GM12878 (cell line): ENCODE measurements around the gene ADAM10. TPM values are rescaled to one million over a fixed set of nuclear protein-coding genes. Genes with fewer than 3 reads are reported as not detected.

Source experiments
- ATAC-seq: fragments of 200-7000 bp; cut with Tn5 transposase; 3 replicates; pipeline ENCODE4 v1.9.1; 2020; ENCODE audit warnings: mild to moderate bottlenecking, moderate library complexity
- BruUV-seq: library from RNA; stranded (reverse); fragments of 400-500 nt; replicated peaks from 2 replicates; lab custom pipeline; 2021; lab: Mats Ljungman, UMichigan
- CTCF ChIA-PET: fragments of 300-600 bp; sonication (Branson Sonifier 250); formaldehyde crosslinking; extraction: SDS; loops from one replicate; lab custom pipeline; 2021; ENCODE audit warnings: inconsistent platforms; lab: Yijun Ruan, JAX
- POLR2A ChIA-PET: fragments of 350-600 bp; formaldehyde crosslinking; extraction: SDS; loops from one replicate; lab custom pipeline; 2021; ENCODE audit warnings: inconsistent platforms; lab: Charles Lee
- RAD21 ChIA-PET: fragments of 300-600 bp; sonication (Branson Sonifier 250); formaldehyde crosslinking; loops from one replicate; lab custom pipeline; 2023; ENCODE audit warnings: antibody characterized with exemption; ENCODE audit not compliant: unreplicated experiment; lab: Charles Lee
- SMC1A ChIA-PET: fragments of 300-600 bp; sonication (Branson Sonifier 250); formaldehyde crosslinking; loops from one replicate; lab custom pipeline; 2023; ENCODE audit not compliant: unreplicated experiment, uncharacterized antibody; lab: Charles Lee
- DNase-seq: peaks from one replicate; pipeline ENCODE4 v3.0.0-alpha.2; 2011; ENCODE audit warnings: low read depth, low spot score
- FAIRE-seq: peaks from 3 replicates; lab custom pipeline; 2011; peaks lifted over from hg19 to GRCh38; lab: Jason Lieb, UNC
- H2AFZ ChIP-seq: 2 replicates; pipeline ENCODE4 v1.6.0; 2011; ENCODE audit warnings: low read depth, low read length, control low read depth; ENCODE audit not compliant: control insufficient read depth
- H3K27ac ChIP-seq: 2 replicates; pipeline ENCODE4 v1.5.1; 2011; ENCODE audit warnings: control low read depth; ENCODE audit not compliant: control insufficient read depth, insufficient read depth
- H3K27me3 ChIP-seq, 2 experiments: replicated peaks in 1 of 2; 2 replicates each; pipeline versions ENCODE4 v1.6.0 to v1.6.1; 2011; ENCODE audit warnings: low read length in 1 of 2; ENCODE audit not compliant: control insufficient read depth in 2 of 2, insufficient read depth in 2 of 2
- H3K36me3 ChIP-seq, 2 experiments: 2 replicates each; pipeline ENCODE4 v1.5.1; 2011; ENCODE audit warnings: low read length in 1 of 2; ENCODE audit not compliant: control insufficient read depth in 2 of 2, insufficient read depth in 2 of 2
- H3K4me1 ChIP-seq: 2 replicates; pipeline ENCODE4 v1.6.1; 2011; ENCODE audit warnings: mild to moderate bottlenecking, low read length, moderate library complexity, mixed read lengths; ENCODE audit not compliant: control insufficient read depth, insufficient read depth
- H3K4me2 ChIP-seq: 2 replicates; pipeline ENCODE4 v1.6.0; 2011; ENCODE audit warnings: control low read depth; ENCODE audit not compliant: control insufficient read depth, insufficient read depth
- H3K4me3 ChIP-seq: fragments of 200-600 bp; sonication (generic); 2 replicates; pipeline ENCODE4 v1.5.1; 2016
- H3K79me2 ChIP-seq: 2 replicates; pipeline ENCODE4 v1.6.0; 2011; ENCODE audit warnings: low read length; ENCODE audit not compliant: control insufficient read depth, insufficient read depth
- H3K9ac ChIP-seq: 2 replicates; pipeline ENCODE4 v1.8.0; 2011; ENCODE audit warnings: low read length, control low read depth, mixed read lengths; ENCODE audit not compliant: control insufficient read depth, insufficient read depth
- H3K9me3 ChIP-seq: replicated peaks from 3 replicates; pipeline ENCODE4 v1.5.1; 2011; ENCODE audit warnings: mild to moderate bottlenecking, low read length; ENCODE audit not compliant: control insufficient read depth, insufficient read depth
- H4K20me1 ChIP-seq: 2 replicates; pipeline ENCODE4 v1.6.0; 2011; ENCODE audit not compliant: control insufficient read depth, insufficient read depth
- ATF7 ChIP-seq: fragments of 450-650 bp; IDR thresholded peaks from 2 replicates; pipeline ENCODE4 v1.6.1; 2016; ENCODE audit warnings: low read depth, mild to moderate bottlenecking
- BACH1 ChIP-seq: fragments of 450-650 bp; IDR thresholded peaks from 2 replicates; pipeline ENCODE4 v1.6.1; 2017; ENCODE audit warnings: mild to moderate bottlenecking, borderline replicate concordance
- CHD4 ChIP-seq: fragments of 200-600 bp; sonication (generic); IDR thresholded peaks from 2 replicates; pipeline ENCODE4 v1.6.1; 2016; ENCODE audit warnings: mild to moderate bottlenecking
- EGR1 ChIP-seq, 2 experiments: IDR thresholded peaks; 1 replicate in 1 of 2; 2 replicates in 1 of 2; pipeline ENCODE4 v1.6.1; 2011 to 2012; ENCODE audit warnings: low read depth in 2 of 2, low read length in 2 of 2, borderline replicate concordance in 1 of 2, mild to moderate bottlenecking in 1 of 2, moderate library complexity in 1 of 2
- FOXM1 ChIP-seq: IDR thresholded peaks from 2 replicates; pipeline ENCODE4 v1.6.1; 2012; ENCODE audit warnings: low read depth, mild to moderate bottlenecking, inconsistent platforms, low read length, moderate library complexity
- HDAC2 ChIP-seq: fragments of 200-600 bp; sonication (generic); IDR thresholded peaks from 2 replicates; pipeline ENCODE4 v1.6.1; 2017
- IKZF1 ChIP-seq: fragments of 450-650 bp; conservative IDR thresholded peaks from 2 replicates; pipeline ENCODE4 v1.6.1; 2017; ENCODE audit warnings: antibody characterized with exemption, mild to moderate bottlenecking
- MEF2B ChIP-seq: fragments of 450-650 bp; IDR thresholded peaks from 2 replicates; pipeline ENCODE4 v1.6.1; 2018; ENCODE audit warnings: mild to moderate bottlenecking, moderate library complexity; ENCODE audit not compliant: partially characterized antibody, poor library complexity, severe bottlenecking
- MXI1 ChIP-seq: fragments of 150-350 bp; IDR thresholded peaks from 2 replicates; pipeline ENCODE4 v1.6.1; 2011; ENCODE audit warnings: low read depth, mild to moderate bottlenecking, inconsistent platforms, low read length, improper control_type of control experiment
- NR2C1 ChIP-seq: fragments of 450-650 bp; IDR thresholded peaks from 2 replicates; pipeline ENCODE4 v1.6.1; 2017; ENCODE audit warnings: antibody characterized with exemption, mild to moderate bottlenecking, moderate library complexity
- SIN3A ChIP-seq: IDR thresholded peaks from 2 replicates; pipeline ENCODE4 v1.6.1; 2012; ENCODE audit warnings: low read depth, low read length, improper control_type of control experiment
- SMARCA5 ChIP-seq: fragments of 450-650 bp; IDR thresholded peaks from 2 replicates; pipeline ENCODE4 v1.6.1; 2017; ENCODE audit warnings: mild to moderate bottlenecking
- SPI1 ChIP-seq: IDR thresholded peaks from 2 replicates; pipeline ENCODE4 v1.6.1; 2011; ENCODE audit warnings: low read depth, mild to moderate bottlenecking, low read length, moderate library complexity, borderline replicate concordance; ENCODE audit not compliant: insufficient read depth
- WGBS: methylation state at CpG from one replicate; pipeline ENCODE4 v1.1.6; 2016; ENCODE audit warnings: low lambda C conversion rate; ENCODE audit not compliant: insufficient replicate concordance, insufficient coverage; ENCODE audit errors: missing lambda C conversion rate; 5-methylcytosine and 5-hydroxymethylcytosine counted together
- in situ Hi-C: fragments of 300-500 bp; cut with MboI; formaldehyde crosslinking; loops from 9 replicates; pipeline ENCODE4 v1.14.3; 2018; ENCODE audit warnings: mixed read lengths
- intact Hi-C: fragments of 100-400 bp; cut with micrococcal nuclease; formaldehyde crosslinking; loops from one replicate; pipeline ENCODE4 v1.14.2; 2022; ENCODE audit not compliant: unreplicated experiment
- polyA plus RNA-seq, 11 experiments: library from polyadenylated mRNA; depleted of rRNA in 4 of 11; unstranded in 6 of 11; stranded (reverse) in 5 of 11; fragments of >200 nt; fragmentation: Nextera tagmentation in 4 of 11; fragmentation: Illumina TruSeq in 1 of 11; extraction: Ambion mirVana in 4 of 11; extraction: Trizol in 1 of 11; gene quantifications; 1 replicate in 1 of 11; 2 replicates in 10 of 11; pipeline versions ENCODE4 v1.2.1 to v1.2.3, GENCODE V29; 2011 to 2016; ENCODE audit warnings: inconsistent platforms in 2 of 11, missing spikeins in 2 of 11, low read depth in 1 of 11
- total RNA-seq, 4 experiments: library from RNA; depleted of rRNA in 3 of 4; stranded (reverse); fragments of >200 nt in 3 of 4; fragmentation: Illumina TruSeq in 1 of 4; extraction: Trizol in 1 of 4; gene quantifications; 2 replicates each; pipeline versions ENCODE4 v1.2.1 to v1.2.3, GENCODE V29; 2013 to 2021
- TF ChIP-seq, protein P1 (sequence below): IDR thresholded peaks from 2 replicates; pipeline ENCODE4 v1.6.1; 2012; ENCODE audit warnings: improper control_type of control experiment, low read depth, low read length; ENCODE audit not compliant: insufficient replicate concordance
- TF ChIP-seq, protein P2 (sequence below): IDR thresholded peaks from 2 replicates; pipeline ENCODE4 v1.6.1; 2011; ENCODE audit warnings: mild to moderate bottlenecking, low read depth, low read length, moderate library complexity; ENCODE audit not compliant: insufficient replicate concordance
- TF ChIP-seq, protein P3 (sequence below): IDR thresholded peaks from 2 replicates; pipeline ENCODE4 v1.6.1; 2012; ENCODE audit warnings: low read length, inconsistent platforms

Gene ADAM10
- total and polyA plus RNA-seq, 10 of the 15 experiments (the other 5 are each of a cell fraction or from before 2014, with no cell fraction given), result 10.0 to 88.9 (median 51.7) TPM

DNA sequence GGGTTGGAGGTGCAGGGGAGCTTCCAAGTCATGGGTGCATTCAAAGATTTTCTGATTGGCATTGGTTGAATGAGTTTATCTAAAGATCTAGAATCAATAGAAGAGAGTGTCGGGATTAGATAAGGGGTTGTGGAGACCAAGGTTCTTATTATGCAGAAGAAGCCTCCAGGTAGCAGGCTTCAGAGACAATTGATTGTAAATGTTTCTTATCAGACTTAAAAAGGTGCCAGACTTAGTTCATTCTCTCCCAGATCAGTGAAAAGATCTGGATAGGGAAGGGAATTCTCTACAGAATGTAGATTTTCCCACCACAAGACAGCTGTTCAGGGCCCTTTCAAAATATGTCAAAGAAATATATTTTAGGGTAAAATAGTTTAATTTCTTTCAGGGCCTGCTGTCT lies 188.2 kb downstream of the ADAM10 start:
- intact Hi-C loops (no loop called here), in situ Hi-C loops (no loop called here)
- H3K27me3 ChIP-seq, result no peaks in the 10 kb centered on the region
- no TSS peak for BruUV-seq
- SMC1A ChIA-PET, result no interaction called here
- FAIRE-seq (no peak), ATAC-seq (no peak), DNase-seq (no peak)
- H4K20me1 ChIP-seq, result no peaks in the 10 kb centered on the region
- H3K79me2 ChIP-seq, result no peaks in the 10 kb centered on the region
- no peak overlapping the region for H2AFZ ChIP-seq
- H3K4me2 ChIP-seq, result no peak overlapping the region
- POLR2A ChIA-PET, result no interaction called here
- H3K36me3 ChIP-seq, result no peaks in the 10 kb centered on the region
- no peak overlapping the region for H3K27ac ChIP-seq
- CTCF ChIA-PET, result interaction anchor here (1.3 kb wide), 1 partner anchor 40 kb away, joined by 5 read pairs; no protein-coding TSS in a partner anchor
- 0% methylated on average over 1 of the region's 1 CpG for WGBS
- peaks cover 5% of the 10 kb centered on the region for H3K4me1 ChIP-seq
- no peak for TF ChIP-seq FOXM1
- no peak for TF ChIP-seq IKZF1
- TF ChIP-seq SIN3A, result no peak
- TF ChIP-seq, protein P1, sequence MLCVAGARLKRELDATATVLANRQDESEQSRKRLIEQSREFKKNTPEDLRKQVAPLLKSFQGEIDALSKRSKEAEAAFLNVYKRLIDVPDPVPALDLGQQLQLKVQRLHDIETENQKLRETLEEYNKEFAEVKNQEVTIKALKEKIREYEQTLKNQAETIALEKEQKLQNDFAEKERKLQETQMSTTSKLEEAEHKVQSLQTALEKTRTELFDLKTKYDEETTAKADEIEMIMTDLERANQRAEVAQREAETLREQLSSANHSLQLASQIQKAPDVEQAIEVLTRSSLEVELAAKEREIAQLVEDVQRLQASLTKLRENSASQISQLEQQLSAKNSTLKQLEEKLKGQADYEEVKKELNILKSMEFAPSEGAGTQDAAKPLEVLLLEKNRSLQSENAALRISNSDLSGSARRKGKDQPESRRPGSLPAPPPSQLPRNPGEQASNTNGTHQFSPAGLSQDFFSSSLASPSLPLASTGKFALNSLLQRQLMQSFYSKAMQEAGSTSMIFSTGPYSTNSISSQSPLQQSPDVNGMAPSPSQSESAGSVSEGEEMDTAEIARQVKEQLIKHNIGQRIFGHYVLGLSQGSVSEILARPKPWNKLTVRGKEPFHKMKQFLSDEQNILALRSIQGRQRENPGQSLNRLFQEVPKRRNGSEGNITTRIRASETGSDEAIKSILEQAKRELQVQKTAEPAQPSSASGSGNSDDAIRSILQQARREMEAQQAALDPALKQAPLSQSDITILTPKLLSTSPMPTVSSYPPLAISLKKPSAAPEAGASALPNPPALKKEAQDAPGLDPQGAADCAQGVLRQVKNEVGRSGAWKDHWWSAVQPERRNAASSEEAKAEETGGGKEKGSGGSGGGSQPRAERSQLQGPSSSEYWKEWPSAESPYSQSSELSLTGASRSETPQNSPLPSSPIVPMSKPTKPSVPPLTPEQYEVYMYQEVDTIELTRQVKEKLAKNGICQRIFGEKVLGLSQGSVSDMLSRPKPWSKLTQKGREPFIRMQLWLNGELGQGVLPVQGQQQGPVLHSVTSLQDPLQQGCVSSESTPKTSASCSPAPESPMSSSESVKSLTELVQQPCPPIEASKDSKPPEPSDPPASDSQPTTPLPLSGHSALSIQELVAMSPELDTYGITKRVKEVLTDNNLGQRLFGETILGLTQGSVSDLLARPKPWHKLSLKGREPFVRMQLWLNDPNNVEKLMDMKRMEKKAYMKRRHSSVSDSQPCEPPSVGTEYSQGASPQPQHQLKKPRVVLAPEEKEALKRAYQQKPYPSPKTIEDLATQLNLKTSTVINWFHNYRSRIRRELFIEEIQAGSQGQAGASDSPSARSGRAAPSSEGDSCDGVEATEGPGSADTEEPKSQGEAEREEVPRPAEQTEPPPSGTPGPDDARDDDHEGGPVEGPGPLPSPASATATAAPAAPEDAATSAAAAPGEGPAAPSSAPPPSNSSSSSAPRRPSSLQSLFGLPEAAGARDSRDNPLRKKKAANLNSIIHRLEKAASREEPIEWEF, result no peak
- no peak for TF ChIP-seq BACH1
- TF ChIP-seq CHD4, result no peak
- TF ChIP-seq, protein P2, sequence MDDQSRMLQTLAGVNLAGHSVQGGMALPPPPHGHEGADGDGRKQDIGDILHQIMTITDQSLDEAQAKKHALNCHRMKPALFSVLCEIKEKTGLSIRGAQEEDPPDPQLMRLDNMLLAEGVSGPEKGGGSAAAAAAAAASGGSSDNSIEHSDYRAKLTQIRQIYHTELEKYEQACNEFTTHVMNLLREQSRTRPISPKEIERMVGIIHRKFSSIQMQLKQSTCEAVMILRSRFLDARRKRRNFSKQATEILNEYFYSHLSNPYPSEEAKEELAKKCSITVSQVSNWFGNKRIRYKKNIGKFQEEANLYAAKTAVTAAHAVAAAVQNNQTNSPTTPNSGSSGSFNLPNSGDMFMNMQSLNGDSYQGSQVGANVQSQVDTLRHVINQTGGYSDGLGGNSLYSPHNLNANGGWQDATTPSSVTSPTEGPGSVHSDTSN, result no peak
- no peak for TF ChIP-seq MXI1
- TF ChIP-seq MEF2B, result no peak
- no peak for TF ChIP-seq NR2C1
- no peak for TF ChIP-seq SPI1
- TF ChIP-seq, protein P3, sequence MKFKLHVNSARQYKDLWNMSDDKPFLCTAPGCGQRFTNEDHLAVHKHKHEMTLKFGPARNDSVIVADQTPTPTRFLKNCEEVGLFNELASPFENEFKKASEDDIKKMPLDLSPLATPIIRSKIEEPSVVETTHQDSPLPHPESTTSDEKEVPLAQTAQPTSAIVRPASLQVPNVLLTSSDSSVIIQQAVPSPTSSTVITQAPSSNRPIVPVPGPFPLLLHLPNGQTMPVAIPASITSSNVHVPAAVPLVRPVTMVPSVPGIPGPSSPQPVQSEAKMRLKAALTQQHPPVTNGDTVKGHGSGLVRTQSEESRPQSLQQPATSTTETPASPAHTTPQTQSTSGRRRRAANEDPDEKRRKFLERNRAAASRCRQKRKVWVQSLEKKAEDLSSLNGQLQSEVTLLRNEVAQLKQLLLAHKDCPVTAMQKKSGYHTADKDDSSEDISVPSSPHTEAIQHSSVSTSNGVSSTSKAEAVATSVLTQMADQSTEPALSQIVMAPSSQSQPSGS, result no peak
- TF ChIP-seq ATF7, result no peak
- no peak for TF ChIP-seq EGR1 (IDR thresholded peaks at IDR 0.05; ENCODE audit: borderline replicate concordance in 1 of 2, low read depth in 2 of 2, low read length in 2 of 2)
- no peak for TF ChIP-seq SMARCA5
- no peak for TF ChIP-seq HDAC2
- H3K9me3 ChIP-seq, result no peaks in the 10 kb centered on the region; the same call in 2 of the 3 replicates
- RAD21 ChIA-PET, result no interaction called here
- H3K9ac ChIP-seq, result no peak overlapping the region
- H3K4me3 ChIP-seq, result no peak overlapping the region
